MCF 10A (cell line): ENCODE data around the gene UGT8. TPM values are rescaled to one million over a fixed set of nuclear protein-coding genes. Genes with fewer than 3 reads are reported as not detected.
"Not testable (repeated sequence)": the region's sequence is repeated elsewhere in the genome, so short reads cannot be mapped to it uniquely, and the experiment has no call there.

Experiments used
- BruUV-seq: library from RNA; stranded (reverse); fragments of 400-500 nt; replicated peaks from 2 replicates; lab custom pipeline; 2021; lab: Mats Ljungman, UMichigan
- CTCF ChIA-PET: fragments of 300-600 bp; sonication (Branson Sonifier 250); formaldehyde crosslinking; extraction: SDS; loops from one replicate; lab custom pipeline; 2021; ENCODE audit warnings: antibody characterized with exemption, inconsistent platforms; lab: Yijun Ruan, JAX
- POLR2A ChIA-PET: fragments of 300-600, 350-650 bp; sonication (Branson Sonifier 250); formaldehyde crosslinking; extraction: SDS; loops from one replicate; lab custom pipeline; 2020; ENCODE audit warnings: antibody characterized with exemption, inconsistent platforms; lab: Yijun Ruan, JAX
- DNase-seq: peaks from one replicate; pipeline ENCODE4 v3.0.0-alpha.2; 2018; ENCODE audit not compliant: unreplicated experiment
- H3K27ac Mint-ChIP-seq: one replicate; pipeline ENCODE4 v1.8.0; 2022; ENCODE audit warnings: mild to moderate bottlenecking, low read depth, mixed read lengths; ENCODE audit not compliant: unreplicated experiment
- H3K27me3 Mint-ChIP-seq: one replicate; pipeline ENCODE4 v1.8.0; 2022; ENCODE audit warnings: mixed read lengths; ENCODE audit not compliant: insufficient read depth, unreplicated experiment
- H3K36me3 Mint-ChIP-seq: one replicate; pipeline ENCODE4 v1.8.0; 2022; ENCODE audit warnings: mild to moderate bottlenecking, moderate library complexity, mixed read lengths; ENCODE audit not compliant: insufficient read depth, unreplicated experiment
- H3K4me1 Mint-ChIP-seq: one replicate; pipeline ENCODE4 v1.8.0; 2022; ENCODE audit warnings: mixed read lengths; ENCODE audit not compliant: insufficient read depth, unreplicated experiment
- H3K4me3 Mint-ChIP-seq: one replicate; pipeline ENCODE4 v1.8.0; 2022; ENCODE audit warnings: mild to moderate bottlenecking, moderate library complexity, mixed read lengths; ENCODE audit not compliant: unreplicated experiment
- H3K9me3 Mint-ChIP-seq: one replicate; pipeline ENCODE4 v1.8.0; 2022; ENCODE audit warnings: mixed read lengths; ENCODE audit not compliant: unreplicated experiment
- CTCF ChIP-seq: fragments of 200-600 bp; IDR thresholded peaks from one replicate; pipeline ENCODE4 v1.8.0; 2022; ENCODE audit warnings: antibody characterized with exemption, mild to moderate bottlenecking; ENCODE audit not compliant: unreplicated experiment
- intact Hi-C: fragments of 100-400 bp; cut with micrococcal nuclease; formaldehyde crosslinking; loops from 2 replicates; pipeline ENCODE4 v1.14.1; 2022
- total RNA-seq: library from RNA; stranded (reverse); gene quantifications from 2 replicates; pipeline ENCODE4 v1.2.3, GENCODE V29; 2022

Gene UGT8
- total RNA-seq, 1 experiment from 2014 or later, result 2.6 TPM

- intact Hi-C loops, result no loop called here
- no peak for DNase-seq
- Mint-ChIP-seq H3K4me3 (no peak overlapping the region), H3K36me3 (no peaks in the 10 kb centered on the region), H3K4me1 (no peaks in the 10 kb centered on the region), H3K27ac (no peak overlapping the region), H3K9me3 (no peaks in the 10 kb centered on the region), H3K27me3 (no peaks in the 10 kb centered on the region)
- BruUV-seq, result no TSS peak
- ChIA-PET POLR2A (interaction anchor here (0.6 kb wide), 2 partner anchors 14 to 186 kb away, joined by 3 to 4 read pairs; no protein-coding TSS in a partner anchor), CTCF (interaction anchor here (0.6 to 1.6 kb wide), 8 partner anchors 10 to 1798 kb away, joined by 3 to 4 read pairs (median 4); no protein-coding TSS in a partner anchor)
- no peak for TF ChIP-seq CTCF
These were observed 70.0 kb downstream of the UGT8 start for GRCh38 chr4:114668577-114668976.

- intact Hi-C loops, H3K27ac Mint-ChIP-seq, BruUV-seq, H3K36me3 Mint-ChIP-seq, POLR2A ChIA-PET, H3K4me3 Mint-ChIP-seq, H3K9me3 Mint-ChIP-seq, DNase-seq, H3K4me1 Mint-ChIP-seq: not testable (repeated sequence)
- peaks cover 12% of the 10 kb centered on the region for H3K27me3 Mint-ChIP-seq
- CTCF ChIA-PET, result interaction anchor here (0.6 kb wide), 1 partner anchor 1506 kb away, joined by 4 read pairs; no protein-coding TSS in a partner anchor
These were observed 72.1 kb downstream of the UGT8 start for GRCh38 chr4:114670733-114671132.

- H3K36me3 Mint-ChIP-seq, result no peaks in the 10 kb centered on the region
- no peak for TF ChIP-seq CTCF
- ChIA-PET POLR2A (no interaction called here), CTCF (no interaction called here)
- no TSS peak for BruUV-seq
- no peak for DNase-seq
- H3K4me3 Mint-ChIP-seq, result no peak overlapping the region
- H3K27me3 Mint-ChIP-seq, result peaks cover 34% of the 10 kb centered on the region
- intact Hi-C loops, result no loop called here
- no peak overlapping the region for H3K27ac Mint-ChIP-seq
- H3K9me3 Mint-ChIP-seq, result no peaks in the 10 kb centered on the region
- no peaks in the 10 kb centered on the region for H3K4me1 Mint-ChIP-seq
These were observed 74.7 kb downstream of the UGT8 start for GRCh38 chr4:114673306-114673705.

- intact Hi-C loops, result no loop called here
- Mint-ChIP-seq H3K4me1 (no peaks in the 10 kb centered on the region), H3K27ac (no peak overlapping the region), H3K4me3 (no peak overlapping the region), H3K27me3 (peaks cover 34% of the 10 kb centered on the region), H3K36me3 (no peaks in the 10 kb centered on the region), H3K9me3 (no peaks in the 10 kb centered on the region)
- ChIA-PET POLR2A (no interaction called here), CTCF (interaction anchor here (0.5 kb wide), 1 partner anchor 15 kb away, joined by 3 read pairs; no protein-coding TSS in a partner anchor)
- TF ChIP-seq CTCF, result no peak
- DNase-seq, result no peak
- BruUV-seq, result no TSS peak
These were observed 75.5 kb downstream of the UGT8 start for GRCh38 chr4:114674080-114674479.
